Astrocyte of the cerebellum (primary cell): ENCODE results near the gene TEAD2.

Source experiments
- DNase-seq: peaks from one replicate; pipeline ENCODE4 v3.0.0-alpha.2; 2011; ENCODE audit warnings: low read depth
- H3K4me3 ChIP-seq: 2 replicates; pipeline ENCODE4 v1.5.1; 2011; ENCODE audit warnings: mild to moderate bottlenecking, low read depth, low read length, moderate library complexity
- CTCF ChIP-seq: IDR thresholded peaks from 2 replicates; pipeline ENCODE4 v1.5.1; 2012; ENCODE audit warnings: low read length, low read depth, moderate library complexity, mild to moderate bottlenecking; ENCODE audit errors: missing control alignments
- in situ Hi-C: cut with HindIII; loops from 2 replicates; pipeline ENCODE4 v1.10.0; 2017; ENCODE audit warnings: low sequenced_read_pairs

TEAD2 gene

GRCh38 chr19:49371184-49371583 is 9.0 kb upstream of the TEAD2 start:
- DNase-seq, result no peak
- H3K4me3 ChIP-seq, result no peak overlapping the region
- in situ Hi-C loops, result no loop called here
- TF ChIP-seq CTCF, result no peak

- no peak for DNase-seq
- no peak for TF ChIP-seq CTCF
- in situ Hi-C loops, result no loop called here
- no peak overlapping the region for H3K4me3 ChIP-seq
Observed at GRCh38 chr19:49368711-49369358, 6.6 kb upstream of the TEAD2 start.

- DNase-seq, result no peak
- no peak for TF ChIP-seq CTCF
- H3K4me3 ChIP-seq, result no peak overlapping the region
- in situ Hi-C loops, result no loop called here
Observed at GRCh38 chr19:49366110-49366509, 3.9 kb upstream of the TEAD2 start.

- DNase-seq, result no peak
- in situ Hi-C loops, result no loop called here
- H3K4me3 ChIP-seq, result peak overlapping the region; percentile 17
- TF ChIP-seq CTCF, result no peak
Observed at GRCh38 chr19:49364083-49364737, 2.0 kb upstream of the TEAD2 start.

GRCh38 chr19:49363268-49364082 is 1.3 kb upstream of the TEAD2 start, which contains the start of gene DKKL1:
Gene DKKL1, plus strand, starts transcription at chr19:49363877. Its CDS starts 122 bp downstream, at chr19:49363999.
- in situ Hi-C loops, result no loop called here
- DNase-seq, result peak; percentile 97
- H3K4me3 ChIP-seq, result peak within 1 kb of the TSS; percentile 94
- TF ChIP-seq CTCF, result peak; percentile 18

- in situ Hi-C loops, result no loop called here
- TF ChIP-seq CTCF, result no peak
- H3K4me3 ChIP-seq, result peak overlapping the region; percentile 94
- no peak for DNase-seq
Observed at GRCh38 chr19:49362929-49363267, 682 bp upstream of the TEAD2 start.
